BE2C (cell line): ENCODE results near the gene PDS5A.
"Not testable (repeated sequence)": the region's sequence is repeated elsewhere in the genome, so short reads cannot be mapped to it uniquely, and the experiment has no call there.

Experiments
- DNase-seq: peaks from one replicate; pipeline ENCODE4 v3.0.0-alpha.2; 2020
- H3K27me3 ChIP-seq: fragments of 250-450 bp; sonication (Bioruptor Pico); 2 replicates; pipeline ENCODE4 v1.5.1; 2020; ENCODE audit warnings: mild to moderate bottlenecking
- H3K36me3 ChIP-seq: fragments of 250-450 bp; sonication (Bioruptor Pico); 2 replicates; pipeline ENCODE4 v1.5.1; 2020; ENCODE audit warnings: mild to moderate bottlenecking
- H3K4me1 ChIP-seq: fragments of 250-450 bp; sonication (Bioruptor Pico); 2 replicates; pipeline ENCODE4 v1.5.1; 2020
- H3K4me3 ChIP-seq: 2 replicates; pipeline ENCODE4 v1.5.1; 2011; ENCODE audit warnings: low read depth, low read length
- H3K9me3 ChIP-seq: fragments of 250-450 bp; sonication (Bioruptor Pico); 2 replicates; pipeline ENCODE4 v1.5.1; 2020
- TF ChIP-seq, protein P1 (sequence below): IDR thresholded peaks from 2 replicates; pipeline ENCODE4 v1.5.1; 2012; ENCODE audit warnings: mild to moderate bottlenecking, low read depth, low read length

The PDS5A gene

DNA sequence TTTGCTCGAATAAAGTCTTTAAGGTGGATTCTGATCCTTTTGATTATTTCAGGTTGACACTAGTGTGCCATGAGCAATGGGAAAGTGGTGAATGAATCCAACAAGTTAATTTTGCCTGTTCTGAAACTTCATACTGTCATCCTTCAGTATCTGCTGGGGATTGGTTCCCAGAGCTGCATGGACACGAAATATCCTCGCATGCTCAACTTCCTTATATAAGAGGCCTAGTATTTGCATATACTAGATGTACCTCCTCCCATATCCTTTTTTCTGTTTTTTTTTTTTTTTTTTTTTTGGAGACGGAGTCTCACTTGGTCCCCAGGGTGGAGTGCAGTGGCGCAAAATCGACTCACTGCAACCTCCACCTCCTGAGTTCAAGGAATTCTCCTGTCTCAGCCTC is 23.0 kb upstream of the PDS5A start:
- no peaks in the 10 kb centered on the region for H3K4me1 ChIP-seq
- H3K4me3 ChIP-seq = no peak overlapping the region
- H3K9me3 ChIP-seq = no peaks in the 10 kb centered on the region
- no peak for DNase-seq
- H3K27me3 ChIP-seq = no peaks in the 10 kb centered on the region
- no peaks in the 10 kb centered on the region for H3K36me3 ChIP-seq
- TF ChIP-seq, protein P1, sequence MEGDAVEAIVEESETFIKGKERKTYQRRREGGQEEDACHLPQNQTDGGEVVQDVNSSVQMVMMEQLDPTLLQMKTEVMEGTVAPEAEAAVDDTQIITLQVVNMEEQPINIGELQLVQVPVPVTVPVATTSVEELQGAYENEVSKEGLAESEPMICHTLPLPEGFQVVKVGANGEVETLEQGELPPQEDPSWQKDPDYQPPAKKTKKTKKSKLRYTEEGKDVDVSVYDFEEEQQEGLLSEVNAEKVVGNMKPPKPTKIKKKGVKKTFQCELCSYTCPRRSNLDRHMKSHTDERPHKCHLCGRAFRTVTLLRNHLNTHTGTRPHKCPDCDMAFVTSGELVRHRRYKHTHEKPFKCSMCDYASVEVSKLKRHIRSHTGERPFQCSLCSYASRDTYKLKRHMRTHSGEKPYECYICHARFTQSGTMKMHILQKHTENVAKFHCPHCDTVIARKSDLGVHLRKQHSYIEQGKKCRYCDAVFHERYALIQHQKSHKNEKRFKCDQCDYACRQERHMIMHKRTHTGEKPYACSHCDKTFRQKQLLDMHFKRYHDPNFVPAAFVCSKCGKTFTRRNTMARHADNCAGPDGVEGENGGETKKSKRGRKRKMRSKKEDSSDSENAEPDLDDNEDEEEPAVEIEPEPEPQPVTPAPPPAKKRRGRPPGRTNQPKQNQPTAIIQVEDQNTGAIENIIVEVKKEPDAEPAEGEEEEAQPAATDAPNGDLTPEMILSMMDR = no peak

DNA sequence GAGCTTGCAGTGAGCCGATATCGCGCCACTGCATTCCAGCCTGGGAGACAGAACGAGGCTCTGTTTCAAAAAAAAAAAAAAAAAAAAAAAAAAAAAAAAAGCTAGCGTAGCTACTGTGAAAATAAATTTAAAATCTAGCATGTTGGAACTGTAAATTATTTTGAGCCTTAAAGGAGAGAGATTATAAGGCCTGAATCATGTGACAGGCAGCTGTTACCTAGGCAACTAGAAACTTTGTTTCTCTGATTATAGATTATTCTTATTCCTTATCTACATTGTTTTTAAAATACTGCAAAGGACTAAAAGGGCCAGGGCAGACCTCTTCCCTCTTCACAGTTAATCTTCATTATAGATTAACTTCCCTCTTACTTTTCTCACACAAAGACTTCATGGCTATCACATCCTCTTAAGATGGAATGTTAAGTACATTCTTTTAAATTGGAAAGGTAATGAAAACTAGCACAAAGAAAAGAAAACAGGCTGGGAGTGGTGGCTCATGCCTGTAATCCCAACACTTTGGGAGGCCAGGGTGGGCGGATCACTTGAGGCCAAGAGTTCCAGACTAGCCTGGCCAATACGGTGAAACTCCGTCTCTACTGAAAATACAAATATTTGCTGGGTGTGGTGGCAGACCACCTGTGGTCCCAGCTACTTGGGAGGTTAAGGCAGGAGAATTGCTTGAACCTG is 21.1 kb upstream of the PDS5A start:
- Histone ChIP-seq H3K4me1 (no peaks in the 10 kb centered on the region), H3K36me3 (no peaks in the 10 kb centered on the region), H3K4me3 (no peak overlapping the region), H3K27me3 (no peaks in the 10 kb centered on the region), H3K9me3 (no peaks in the 10 kb centered on the region)
- TF ChIP-seq, protein P1 = no peak
- no peak for DNase-seq

DNA sequence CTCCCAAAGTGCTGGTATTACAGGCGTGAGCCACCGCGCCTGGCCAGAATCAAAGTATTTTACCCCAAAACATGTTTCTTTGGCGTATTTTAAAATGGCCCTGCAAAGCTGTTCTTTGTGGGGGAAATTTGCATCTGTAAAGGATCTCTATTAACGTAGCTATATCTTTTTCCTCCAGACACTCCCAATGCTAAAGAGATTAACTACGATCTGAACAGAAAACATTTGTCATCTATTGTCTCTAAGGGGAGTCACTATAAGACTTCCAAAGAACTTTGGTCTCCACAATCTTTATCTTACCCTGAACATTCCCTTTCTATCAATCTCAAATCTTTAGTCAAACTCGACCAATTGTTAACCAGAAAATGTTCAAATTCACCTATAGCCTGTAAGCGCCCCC is 19.1 kb upstream of the PDS5A start:
- H3K9me3 ChIP-seq = no peaks in the 10 kb centered on the region
- no peaks in the 10 kb centered on the region for H3K36me3 ChIP-seq
- TF ChIP-seq, protein P1 = no peak
- no peak overlapping the region for H3K4me3 ChIP-seq
- no peaks in the 10 kb centered on the region for H3K4me1 ChIP-seq
- H3K27me3 ChIP-seq = no peaks in the 10 kb centered on the region
- no peak for DNase-seq

DNA sequence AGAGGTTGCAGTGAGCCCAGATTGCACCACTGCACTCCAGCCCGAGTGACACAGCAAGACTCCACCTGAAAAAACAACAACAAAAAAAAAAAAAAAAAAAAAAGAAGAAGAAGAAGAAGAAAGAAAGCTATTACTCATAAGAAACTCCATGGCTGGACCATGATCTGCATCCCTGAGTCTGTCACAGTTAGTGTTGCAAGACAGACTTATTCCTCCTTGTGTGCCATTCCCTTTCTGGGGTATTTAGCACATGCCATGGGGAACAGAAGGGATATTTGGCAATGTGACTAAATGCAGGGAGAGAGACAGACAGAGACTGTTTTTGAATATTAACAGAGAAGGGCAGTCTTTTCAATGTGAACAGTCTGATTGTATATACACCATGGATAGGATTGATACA is 16.7 kb upstream of the PDS5A start:
- Histone ChIP-seq H3K4me3 (no peak overlapping the region), H3K27me3 (no peaks in the 10 kb centered on the region), H3K9me3 (no peaks in the 10 kb centered on the region), H3K4me1 (no peaks in the 10 kb centered on the region), H3K36me3 (no peaks in the 10 kb centered on the region)
- no peak for DNase-seq
- TF ChIP-seq, protein P1 = no peak

DNA sequence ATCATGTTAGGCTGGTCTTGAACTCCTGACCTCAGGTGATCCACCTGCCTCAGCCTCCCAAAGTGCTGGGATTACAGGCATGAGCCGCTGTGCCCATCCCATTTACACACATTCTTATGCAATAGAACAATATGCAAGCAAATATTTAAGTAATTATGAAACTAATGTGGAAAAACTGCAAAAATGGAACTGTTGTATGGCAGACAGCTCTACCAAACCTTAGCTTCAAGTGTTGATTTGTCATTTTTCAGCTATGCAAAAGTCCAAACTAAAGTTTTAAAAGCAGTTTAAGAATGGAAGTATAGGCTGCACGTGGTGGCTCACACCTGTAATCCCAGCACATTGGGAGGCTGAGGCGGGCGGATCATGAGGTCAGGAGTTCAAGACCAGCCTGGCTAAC is 11.7 kb upstream of the PDS5A start:
- not testable (repeated sequence) for DNase-seq, H3K36me3 ChIP-seq, H3K27me3 ChIP-seq, H3K4me1 ChIP-seq, H3K4me3 ChIP-seq, H3K9me3 ChIP-seq

DNA sequence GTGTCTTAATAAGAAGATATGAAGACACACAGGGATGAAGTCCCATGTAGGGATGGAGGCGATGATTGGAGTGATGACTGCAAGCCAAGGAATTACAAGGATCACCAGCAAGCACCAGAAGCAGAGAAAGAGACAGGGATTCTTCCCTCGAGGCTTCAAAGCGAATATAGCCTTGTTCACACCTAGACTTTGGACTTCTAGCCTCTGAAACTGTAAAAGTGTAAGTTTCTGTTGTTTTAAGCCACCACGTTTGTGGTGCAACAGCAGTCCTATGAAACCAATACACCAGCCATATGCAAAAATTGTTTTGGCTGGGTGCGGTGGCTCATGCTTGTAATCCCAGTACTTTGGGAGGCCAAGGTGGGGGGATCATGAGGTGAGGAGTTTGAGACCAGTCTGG is 9.8 kb upstream of the PDS5A start:
- H3K36me3 ChIP-seq = no peaks in the 10 kb centered on the region
- no peaks in the 10 kb centered on the region for H3K4me1 ChIP-seq
- DNase-seq = no peak
- H3K9me3 ChIP-seq = no peaks in the 10 kb centered on the region
- H3K27me3 ChIP-seq = no peaks in the 10 kb centered on the region
- no peak overlapping the region for H3K4me3 ChIP-seq
- TF ChIP-seq, protein P1 = no peak

DNA sequence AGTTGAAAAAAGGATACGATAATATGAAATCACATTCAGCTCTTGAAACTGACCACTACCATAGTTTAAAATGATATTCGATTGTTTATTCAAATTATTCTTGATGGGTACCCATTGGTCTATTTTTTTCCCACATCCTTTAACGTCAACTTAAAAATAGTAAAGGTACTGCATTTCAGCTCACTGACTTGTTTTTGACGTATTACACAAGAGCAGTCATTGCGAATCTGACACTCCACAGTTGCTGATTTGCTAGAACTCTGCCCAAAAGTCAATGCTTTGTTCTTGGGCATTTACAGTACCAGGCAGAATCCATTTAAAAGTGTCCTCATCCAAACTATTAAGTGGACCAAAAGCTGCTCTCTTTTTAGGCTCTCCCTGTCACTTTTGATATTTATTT is 1.2 kb upstream of the PDS5A start:
- Histone ChIP-seq H3K9me3 (no peaks in the 10 kb centered on the region), H3K4me1 (no peaks in the 10 kb centered on the region), H3K27me3 (no peaks in the 10 kb centered on the region), H3K4me3 (no peak overlapping the region), H3K36me3 (peaks cover 28% of the 10 kb centered on the region)
- TF ChIP-seq, protein P1 = no peak
- no peak for DNase-seq
